NCI-H128 (cell line): ENCODE measurements around the gene MKNK2.
"Not testable (repeated sequence)": the region's sequence is repeated elsewhere in the genome, so short reads cannot be mapped to it uniquely, and the experiment has no call there.

Experiments used
- DNase-seq: peaks from one replicate; lab custom pipeline; 2025; ENCODE audit not compliant: unreplicated experiment; lab: John Stamatoyannopoulos, UW

Gene MKNK2

DNA sequence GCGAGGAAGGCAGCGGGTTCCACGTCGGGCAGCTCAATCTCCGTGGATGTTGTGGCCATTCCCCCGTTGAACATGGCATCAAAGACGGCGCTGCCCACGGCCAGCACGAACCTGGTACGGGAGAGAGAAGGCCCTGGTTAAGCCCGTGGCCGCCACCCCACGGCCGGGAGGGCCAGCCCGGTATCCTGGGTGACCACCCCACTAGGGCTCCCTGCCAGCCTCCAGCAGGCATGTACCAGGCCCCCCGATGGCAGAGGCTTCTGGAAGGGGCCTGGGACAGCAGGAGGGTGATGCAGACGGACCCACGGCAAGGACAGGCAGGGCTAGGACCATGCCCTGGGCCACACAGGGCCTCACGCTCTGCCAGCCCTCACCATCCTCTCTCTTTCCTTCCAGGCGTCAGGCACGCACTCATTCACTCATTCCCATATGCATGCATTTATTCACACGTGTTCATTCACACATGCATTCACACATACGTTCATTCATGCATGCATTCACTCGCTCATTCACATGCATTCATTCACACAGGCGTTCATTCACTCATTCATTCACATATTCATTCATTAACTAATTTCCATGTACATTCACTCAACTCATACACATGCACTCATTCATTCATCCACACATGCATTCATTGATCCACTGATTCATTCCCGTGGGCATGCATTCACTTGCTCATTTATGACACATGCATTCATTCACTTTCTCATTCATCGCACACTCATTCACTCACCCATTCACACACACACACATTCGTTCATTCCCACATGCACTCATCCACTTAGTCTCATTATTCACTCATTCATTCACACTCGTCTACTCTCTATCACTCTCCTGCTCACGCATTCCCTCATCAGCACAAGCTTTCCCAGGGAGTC is 53.5 kb downstream of the MKNK2 start:
- no peak for DNase-seq

DNA sequence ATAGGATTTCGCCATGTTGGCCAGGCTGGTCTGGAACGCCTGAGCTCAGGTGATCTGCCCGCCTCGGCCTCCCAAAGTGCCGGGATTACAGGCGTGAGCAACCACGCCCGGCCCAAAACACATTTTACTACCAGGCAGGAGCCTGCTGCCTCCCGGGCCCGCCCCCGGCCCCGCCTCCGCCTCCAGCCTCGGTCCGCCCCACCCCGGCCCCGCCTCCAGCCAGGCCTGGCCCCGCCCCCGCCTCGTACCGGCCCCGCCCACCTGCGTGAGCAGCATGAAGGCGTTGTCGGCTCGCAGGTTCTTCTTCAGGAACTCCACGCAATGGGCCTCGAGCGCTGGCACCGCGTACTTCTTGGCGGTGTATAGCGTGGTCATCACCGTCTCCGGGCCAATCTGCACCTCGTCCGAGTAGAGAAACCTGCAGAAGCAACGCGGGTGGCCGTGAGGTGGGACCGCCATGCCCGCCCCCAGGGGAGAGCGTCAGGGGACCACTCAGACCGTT is 58.2 kb downstream of the MKNK2 start:
- DNase-seq = no peak

DNA sequence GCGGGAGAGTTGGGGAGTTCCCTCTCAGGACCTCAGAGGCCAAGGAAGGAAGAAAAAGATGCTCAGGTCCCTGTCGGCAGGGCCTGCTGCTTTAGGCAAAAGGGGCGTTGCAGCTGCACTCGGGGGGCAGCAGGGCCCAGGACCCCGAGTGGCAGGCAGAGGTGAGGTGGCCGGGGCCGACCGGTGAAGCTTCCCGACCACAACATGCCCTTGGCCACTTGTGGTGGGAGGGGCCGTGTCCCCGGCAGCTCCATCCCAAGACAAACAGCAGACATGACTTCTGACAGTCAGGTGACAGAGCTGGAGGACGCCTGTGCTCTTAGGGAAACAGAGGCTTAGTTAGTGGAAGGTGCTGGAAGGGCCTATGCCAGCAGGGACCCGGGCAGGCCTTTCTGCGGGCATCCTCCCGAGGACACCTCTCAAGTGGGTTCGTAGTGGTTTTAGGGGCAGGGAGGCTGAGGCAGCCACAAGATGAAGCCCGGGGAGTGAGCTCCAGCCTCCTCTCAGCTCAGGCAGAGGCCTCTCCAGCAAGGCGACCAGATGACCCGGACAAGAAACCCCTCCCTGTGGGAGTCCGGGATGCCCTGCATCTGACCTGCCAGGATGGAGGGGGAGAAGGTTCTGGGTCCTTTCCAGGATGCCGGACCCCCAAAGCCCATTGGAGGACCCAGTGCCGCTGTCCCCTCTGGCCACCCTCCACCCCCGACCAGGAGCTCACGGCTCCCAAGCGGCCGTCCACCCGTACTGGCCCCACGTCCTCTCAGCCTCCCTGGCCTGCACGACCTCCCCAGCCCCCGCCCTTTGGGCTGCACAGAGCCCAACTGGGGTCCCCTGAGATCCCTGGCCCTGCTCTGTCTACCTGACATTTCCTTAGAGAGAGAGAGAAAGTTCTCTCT is 59.8 kb downstream of the MKNK2 start:
- no peak for DNase-seq

DNA sequence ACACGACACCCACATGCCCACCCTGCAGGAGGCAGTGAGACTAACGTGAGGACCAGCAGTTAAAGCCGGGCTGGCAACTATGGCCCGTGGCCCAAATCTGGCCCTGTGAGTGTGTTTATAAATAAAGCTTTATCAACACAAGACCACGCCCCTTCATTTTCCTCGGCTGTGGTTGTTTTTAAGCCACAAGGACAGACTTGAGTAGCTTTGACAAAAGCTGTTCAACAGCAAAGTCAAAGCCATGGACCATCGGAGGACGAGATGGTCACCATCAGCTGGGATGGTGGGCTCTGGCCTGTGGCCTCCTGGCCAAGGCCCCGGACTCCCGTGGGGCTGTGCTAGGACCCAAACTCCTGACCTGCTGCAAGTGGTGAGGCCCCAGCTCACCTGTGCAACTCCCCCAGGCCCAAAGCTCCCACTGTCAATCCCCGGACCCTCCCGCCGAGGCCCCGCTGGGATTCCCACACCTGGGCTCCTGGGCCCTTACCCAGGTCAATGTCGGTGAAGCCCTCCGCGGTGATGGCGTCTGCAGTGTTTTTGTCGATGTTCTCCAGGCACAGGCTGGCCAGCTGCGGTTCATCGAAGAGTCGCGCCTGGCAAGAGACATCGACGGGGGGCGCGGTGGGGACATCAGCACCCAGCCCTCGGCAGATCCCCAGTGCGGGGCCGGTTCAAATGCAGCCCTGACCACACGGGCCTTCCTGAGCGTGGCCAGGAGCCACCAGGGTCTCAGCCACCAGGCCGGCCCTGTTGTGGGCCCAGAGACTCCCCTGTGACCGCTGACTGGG is 60.6 kb downstream of the MKNK2 start:
- no peak for DNase-seq

DNA sequence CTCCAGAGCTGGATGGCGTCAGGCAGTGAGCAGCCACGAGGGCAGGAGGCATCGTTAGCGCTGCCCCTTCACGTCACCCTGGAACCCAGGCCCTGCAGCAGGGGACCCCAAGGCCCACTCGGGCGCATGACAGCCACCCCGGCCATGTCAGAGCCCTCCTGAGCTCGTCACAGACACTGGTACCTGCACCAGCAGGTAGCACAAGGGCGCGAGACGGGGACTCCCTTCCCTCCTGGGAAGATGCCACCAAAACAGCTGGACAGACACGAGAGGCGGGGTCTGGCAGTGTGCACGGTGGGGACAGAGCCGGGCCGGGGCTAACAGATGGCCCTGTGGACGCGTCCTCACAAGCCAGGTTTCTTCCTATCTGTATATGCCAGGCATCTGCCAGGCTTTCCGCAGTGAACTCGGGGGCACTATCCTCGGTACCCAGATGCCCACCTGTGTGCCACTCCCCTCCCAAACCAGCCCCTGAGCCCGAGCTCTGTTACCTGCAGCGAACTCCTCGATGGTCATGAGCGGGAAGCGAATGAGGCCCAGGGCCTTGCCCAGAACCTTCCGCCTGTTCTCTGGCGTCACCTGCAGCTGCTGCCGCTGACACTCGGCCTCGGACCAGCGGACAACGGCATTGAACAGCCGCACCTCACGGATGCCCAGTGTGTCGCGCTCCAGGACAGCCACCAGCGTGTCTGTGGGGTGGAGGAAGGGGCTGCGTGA is 61.4 kb downstream of the MKNK2 start:
- DNase-seq = no peak

DNA sequence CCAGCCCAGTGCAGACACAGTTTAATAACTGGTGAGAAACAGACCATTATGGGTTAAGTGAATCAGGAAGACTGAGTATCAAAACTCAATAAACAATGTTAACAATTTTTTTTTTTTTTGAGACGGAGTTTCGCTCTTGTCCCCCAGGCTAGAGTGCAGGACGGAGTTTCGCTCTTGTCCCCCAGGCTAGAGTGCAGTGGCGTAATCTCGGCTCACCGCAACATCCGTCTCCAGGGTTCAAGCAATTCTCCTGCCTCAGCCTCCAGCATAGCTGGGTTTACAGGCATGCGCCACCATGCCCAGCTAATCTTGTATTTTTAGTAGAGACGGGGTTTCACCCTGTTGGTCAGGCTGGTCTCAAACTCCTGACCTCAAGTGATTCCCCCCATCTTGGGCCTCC is 62.6 kb downstream of the MKNK2 start:
- DNase-seq = not testable (repeated sequence)
